Activated naive CD8-positive, alpha-beta T cell treated with anti-CD3 and anti-CD28 coated beads, Interleukin-2, amount 50 U/mL, for 24 hours (primary cell): ENCODE results near the gene PDE2A.

Experiments
- ATAC-seq: fragments of 150-1000 bp; cut with Tn5 transposase; one replicate; pipeline ENCODE4 v1.10.0; 2021
- DNase-seq: peaks from one replicate; pipeline ENCODE4 v3.0.0; 2021
- H3K27ac Mint-ChIP-seq: one replicate; pipeline ENCODE4 v1.8.0; 2021; ENCODE audit warnings: mild to moderate bottlenecking, mixed read lengths
- H3K27me3 Mint-ChIP-seq: one replicate; pipeline ENCODE4 v1.8.0; 2021; ENCODE audit warnings: mixed read lengths
- H3K36me3 Mint-ChIP-seq: one replicate; pipeline ENCODE4 v1.8.0; 2021; ENCODE audit warnings: low read depth, mixed read lengths
- H3K4me1 Mint-ChIP-seq: one replicate; pipeline ENCODE4 v1.8.0; 2021; ENCODE audit warnings: mixed read lengths
- H3K4me3 Mint-ChIP-seq: one replicate; pipeline ENCODE4 v1.8.0; 2021; ENCODE audit warnings: mild to moderate bottlenecking, moderate library complexity, mixed read lengths
- H3K9me3 Mint-ChIP-seq: one replicate; pipeline ENCODE4 v1.8.0; 2021; ENCODE audit warnings: mixed read lengths

PDE2A gene

DNA sequence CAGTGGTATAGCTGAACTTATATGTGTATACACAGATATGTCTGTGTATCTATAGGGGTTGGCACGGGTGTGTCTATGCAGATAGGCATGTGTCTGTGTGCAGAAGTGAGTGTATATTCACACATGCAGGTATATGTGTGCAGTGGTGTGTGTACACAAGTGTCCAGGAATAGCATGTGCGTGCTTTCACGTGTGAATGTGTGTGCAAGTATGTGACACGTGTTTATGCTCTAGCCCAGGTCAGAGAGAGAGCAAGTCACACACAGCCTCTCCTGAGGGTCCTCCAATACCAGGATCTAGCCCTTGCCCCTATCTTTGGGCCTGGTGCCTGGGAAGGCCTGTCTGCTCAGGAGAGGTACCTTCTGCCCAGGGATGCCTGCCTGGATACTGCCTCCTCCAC is 26.3 kb downstream of the PDE2A start:
- Mint-ChIP-seq H3K36me3 (no peaks in the 10 kb centered on the region), H3K9me3 (no peaks in the 10 kb centered on the region), H3K4me3 (no peak overlapping the region), H3K4me1 (peaks cover 4% of the 10 kb centered on the region), H3K27ac (no peak overlapping the region), H3K27me3 (peaks cover 4% of the 10 kb centered on the region)
- ATAC-seq (no peak), DNase-seq (no peak)

DNA sequence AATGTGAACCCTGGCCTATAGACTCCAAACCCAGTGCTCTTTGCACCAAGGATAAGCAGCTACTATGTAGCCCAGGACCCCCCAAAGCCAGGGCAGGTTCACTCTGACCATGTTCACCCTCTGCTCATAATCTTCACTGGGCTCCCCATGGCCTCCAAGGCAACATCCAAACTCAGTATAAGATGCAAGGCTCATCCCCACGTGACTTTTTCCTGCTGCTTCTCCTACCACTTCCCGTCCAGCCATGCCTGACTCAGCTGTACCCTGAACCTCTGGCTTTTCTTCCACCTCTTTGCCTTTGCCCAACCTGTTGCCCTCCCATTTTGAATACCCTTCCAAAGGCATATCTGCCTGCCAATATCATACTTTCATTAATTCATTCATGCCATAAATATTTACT is 27.8 kb downstream of the PDE2A start:
- Mint-ChIP-seq H3K36me3 (no peaks in the 10 kb centered on the region), H3K27me3 (peaks cover 6% of the 10 kb centered on the region), H3K27ac (no peak overlapping the region), H3K9me3 (no peaks in the 10 kb centered on the region), H3K4me1 (peaks cover 4% of the 10 kb centered on the region), H3K4me3 (no peak overlapping the region)
- ATAC-seq = no peak
- no peak for DNase-seq

DNA sequence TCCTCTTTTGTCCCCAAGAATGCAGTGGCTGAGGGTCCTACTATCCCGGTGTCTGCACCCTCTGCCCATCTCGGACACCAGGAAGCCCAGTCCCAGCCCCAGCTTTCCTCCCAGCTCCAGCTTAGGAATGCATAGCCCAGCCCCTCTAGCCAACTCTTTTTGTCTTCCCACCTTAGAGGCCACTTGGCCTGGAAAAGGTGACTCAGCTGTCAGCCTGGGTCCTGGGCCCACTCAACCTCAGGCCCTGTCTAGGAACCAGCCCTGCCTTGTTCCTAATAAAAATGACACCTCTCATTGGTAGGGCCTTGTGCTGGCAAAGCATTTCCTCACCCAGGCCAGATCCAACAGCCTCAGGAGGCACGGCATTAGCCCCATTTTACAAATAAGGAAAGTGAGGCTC is 28.2 kb downstream of the PDE2A start:
- DNase-seq = no peak
- peaks cover 4% of the 10 kb centered on the region for H3K4me1 Mint-ChIP-seq
- no peaks in the 10 kb centered on the region for H3K36me3 Mint-ChIP-seq
- no peak for ATAC-seq
- no peaks in the 10 kb centered on the region for H3K9me3 Mint-ChIP-seq
- no peak overlapping the region for H3K4me3 Mint-ChIP-seq
- H3K27ac Mint-ChIP-seq = no peak overlapping the region
- H3K27me3 Mint-ChIP-seq = peaks cover 6% of the 10 kb centered on the region

DNA sequence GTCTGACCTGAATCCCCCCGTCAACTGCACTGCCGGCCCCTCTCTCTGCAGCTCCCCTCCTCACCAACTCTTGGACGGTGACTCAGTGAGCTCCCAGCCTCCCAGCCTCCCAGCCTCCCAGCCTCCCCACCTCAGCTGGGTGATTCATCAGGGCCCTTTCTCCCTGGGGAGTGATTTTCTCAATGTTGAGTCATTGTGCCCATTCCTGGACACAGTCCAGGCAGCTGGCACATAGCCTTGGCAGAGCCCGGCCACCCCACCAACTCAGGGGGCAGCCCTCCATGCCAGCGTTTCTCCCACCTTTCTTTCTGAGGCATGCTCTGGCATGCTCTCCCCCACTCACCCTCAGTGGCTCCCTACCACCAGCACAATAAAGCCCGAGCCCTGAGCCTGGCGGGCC is 30.7 kb downstream of the PDE2A start:
- ATAC-seq = no peak
- no peak overlapping the region for H3K4me3 Mint-ChIP-seq
- H3K4me1 Mint-ChIP-seq = peaks cover 4% of the 10 kb centered on the region
- no peaks in the 10 kb centered on the region for H3K36me3 Mint-ChIP-seq
- no peak overlapping the region for H3K27ac Mint-ChIP-seq
- peaks cover 6% of the 10 kb centered on the region for H3K27me3 Mint-ChIP-seq
- DNase-seq = no peak
- no peaks in the 10 kb centered on the region for H3K9me3 Mint-ChIP-seq

DNA sequence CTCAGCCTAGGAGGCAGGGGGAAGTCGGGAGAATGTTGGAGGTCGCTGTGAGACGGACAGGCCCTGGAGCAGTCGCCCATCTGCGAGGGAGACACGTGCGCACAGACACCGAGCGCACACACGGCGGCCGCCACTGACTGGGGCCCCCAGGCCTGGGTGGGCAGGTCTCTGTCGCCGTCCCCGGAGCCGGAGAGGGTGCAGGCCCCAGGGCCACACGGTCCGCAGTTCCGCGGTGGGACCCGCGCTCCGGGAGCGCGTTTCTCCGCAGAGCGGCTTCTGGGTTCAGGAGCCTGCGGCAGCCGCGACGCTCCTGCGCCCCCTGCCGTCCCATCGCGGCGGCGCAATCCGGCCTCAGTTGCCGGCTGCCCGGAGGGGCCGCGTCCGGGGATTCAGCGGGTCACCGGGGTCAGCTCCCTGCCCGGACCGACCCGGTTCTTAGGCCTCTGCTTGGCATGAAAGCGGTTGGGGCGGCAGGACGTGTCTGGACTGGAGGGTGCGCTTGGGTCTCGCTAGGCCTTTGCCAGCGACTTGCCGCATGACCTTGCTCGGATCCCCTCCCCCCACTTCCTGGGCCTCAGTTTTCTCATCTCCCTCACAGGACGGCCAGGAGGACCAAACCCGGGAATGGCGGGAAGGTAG is 31.2 kb downstream of the PDE2A start:
- Mint-ChIP-seq H3K9me3 (no peaks in the 10 kb centered on the region), H3K27ac (no peak overlapping the region), H3K36me3 (no peaks in the 10 kb centered on the region), H3K4me1 (peaks cover 4% of the 10 kb centered on the region), H3K4me3 (no peak overlapping the region), H3K27me3 (peaks cover 6% of the 10 kb centered on the region)
- ATAC-seq (peak; percentile 76), DNase-seq (peak; percentile 75)

DNA sequence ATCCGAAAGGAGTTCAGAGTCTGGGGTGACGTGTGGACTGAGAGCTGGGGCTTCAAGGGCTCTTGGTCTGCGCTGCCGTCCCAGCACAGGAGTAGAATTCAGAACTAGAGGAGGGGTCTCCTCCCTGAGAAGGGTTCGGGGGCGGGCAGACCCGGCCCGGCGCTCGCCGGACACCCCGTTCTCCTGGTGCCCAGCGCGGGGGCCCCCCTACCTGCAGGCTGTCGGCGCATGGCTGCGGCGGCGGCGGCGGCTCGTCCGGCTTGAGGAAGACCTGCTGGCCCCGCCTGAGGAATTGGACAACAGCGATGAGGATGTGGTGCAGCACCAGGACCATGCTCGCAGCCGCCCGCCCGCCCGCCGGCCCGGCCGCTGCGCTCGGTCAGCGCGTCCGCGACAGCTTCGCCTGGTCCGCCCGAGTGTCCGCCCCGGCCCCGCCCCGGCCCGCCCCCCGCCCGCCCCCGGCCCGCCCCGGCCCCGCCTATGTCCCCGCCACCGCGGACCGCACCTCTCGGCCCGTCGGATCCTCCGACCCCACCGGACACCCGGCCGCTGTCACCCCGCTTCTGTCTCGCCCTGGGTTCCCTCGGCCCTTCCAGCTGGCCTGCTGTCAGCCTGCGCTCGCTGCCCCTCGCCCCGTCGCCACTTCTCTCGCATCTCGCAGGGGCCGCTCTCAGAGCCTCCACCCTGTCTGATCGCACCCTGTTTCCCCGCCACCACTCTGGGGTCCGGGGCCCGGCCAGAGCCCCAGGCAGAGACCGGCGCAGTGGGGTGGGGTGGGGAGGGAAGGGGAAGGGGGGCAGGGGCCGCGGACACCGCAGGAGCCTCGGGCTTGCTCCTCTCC is 32.0 kb downstream of the PDE2A start:
- no peaks in the 10 kb centered on the region for H3K9me3 Mint-ChIP-seq
- peaks cover 4% of the 10 kb centered on the region for H3K4me1 Mint-ChIP-seq
- ATAC-seq (peak; percentile 45), DNase-seq (peak; percentile 16)
- no peaks in the 10 kb centered on the region for H3K36me3 Mint-ChIP-seq
- peak overlapping the region; percentile 55 for H3K4me3 Mint-ChIP-seq
- H3K27me3 Mint-ChIP-seq = peaks cover 12% of the 10 kb centered on the region
- H3K27ac Mint-ChIP-seq = no peak overlapping the region

DNA sequence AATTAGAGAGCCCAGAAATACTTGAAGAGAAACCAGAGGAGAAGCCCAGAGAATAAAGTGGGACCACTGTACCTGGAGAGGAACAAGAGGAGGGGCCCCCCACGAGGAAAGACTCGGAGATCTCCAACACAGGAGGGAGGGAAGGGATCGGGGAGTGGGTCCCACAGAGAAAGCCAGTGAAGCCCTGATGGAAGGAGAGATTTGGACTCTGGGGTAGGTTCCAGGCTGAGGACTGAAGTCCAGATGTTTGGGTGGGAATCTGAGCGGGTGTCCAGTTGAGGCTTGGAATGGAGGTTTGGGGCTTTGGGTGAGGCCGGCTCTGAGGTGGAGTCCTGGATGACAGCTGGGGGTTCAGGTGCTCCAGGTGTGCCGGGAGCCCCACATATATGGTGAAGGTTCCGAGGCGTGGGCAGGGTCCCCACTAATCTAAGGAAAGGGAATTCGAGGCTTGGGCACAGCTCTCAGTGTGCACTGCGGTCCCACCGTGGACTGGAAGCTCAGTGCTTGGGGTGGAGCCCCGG is 32.6 kb downstream of the PDE2A start:
- Mint-ChIP-seq H3K36me3 (no peaks in the 10 kb centered on the region), H3K27me3 (peaks cover 14% of the 10 kb centered on the region), H3K27ac (no peak overlapping the region), H3K9me3 (no peaks in the 10 kb centered on the region), H3K4me3 (no peak overlapping the region), H3K4me1 (peaks cover 4% of the 10 kb centered on the region)
- DNase-seq (no peak), ATAC-seq (no peak)

DNA sequence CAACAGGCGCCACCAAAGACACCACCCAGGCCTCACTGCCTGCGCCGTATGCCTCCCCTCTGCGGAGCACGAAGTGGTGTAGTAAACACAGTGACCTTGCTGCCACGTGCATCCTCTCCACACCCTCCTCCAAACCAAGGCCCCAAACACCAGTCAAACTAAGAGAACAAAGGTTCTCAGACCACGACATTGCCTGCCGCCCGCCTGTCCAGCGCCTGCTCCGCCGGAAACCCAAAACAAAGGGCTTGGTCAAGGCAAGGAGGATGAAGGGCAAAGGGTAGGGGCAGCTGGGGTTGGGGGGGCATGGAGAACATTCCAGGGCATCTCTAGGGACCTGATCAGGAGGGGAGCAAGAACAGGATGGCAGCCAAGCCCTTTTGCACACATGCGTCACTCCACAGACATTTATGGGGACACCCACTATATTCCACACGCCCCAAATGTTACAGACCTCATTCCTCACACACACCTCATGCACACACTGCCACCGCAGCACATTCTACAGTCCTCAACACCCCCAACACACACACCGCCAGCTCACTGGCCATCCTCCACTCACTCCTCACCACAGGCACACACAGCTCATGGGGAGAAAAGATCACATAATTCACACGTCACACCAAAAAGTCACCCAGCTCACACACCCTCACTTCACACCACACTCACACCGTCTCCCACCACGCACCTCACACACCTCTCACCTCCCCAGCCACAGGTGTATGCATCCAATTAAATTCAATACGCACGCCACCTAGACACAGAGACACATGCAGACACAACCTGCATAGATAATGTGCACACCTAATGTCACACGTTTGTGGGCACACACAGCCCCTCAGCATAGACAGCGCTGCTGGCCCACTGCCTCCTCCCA is 34.5 kb downstream of the PDE2A start:
- DNase-seq (no peak), ATAC-seq (no peak)
- Mint-ChIP-seq H3K36me3 (no peaks in the 10 kb centered on the region), H3K4me1 (peaks cover 4% of the 10 kb centered on the region), H3K4me3 (no peak overlapping the region), H3K9me3 (no peaks in the 10 kb centered on the region), H3K27me3 (peaks cover 18% of the 10 kb centered on the region), H3K27ac (no peak overlapping the region)

DNA sequence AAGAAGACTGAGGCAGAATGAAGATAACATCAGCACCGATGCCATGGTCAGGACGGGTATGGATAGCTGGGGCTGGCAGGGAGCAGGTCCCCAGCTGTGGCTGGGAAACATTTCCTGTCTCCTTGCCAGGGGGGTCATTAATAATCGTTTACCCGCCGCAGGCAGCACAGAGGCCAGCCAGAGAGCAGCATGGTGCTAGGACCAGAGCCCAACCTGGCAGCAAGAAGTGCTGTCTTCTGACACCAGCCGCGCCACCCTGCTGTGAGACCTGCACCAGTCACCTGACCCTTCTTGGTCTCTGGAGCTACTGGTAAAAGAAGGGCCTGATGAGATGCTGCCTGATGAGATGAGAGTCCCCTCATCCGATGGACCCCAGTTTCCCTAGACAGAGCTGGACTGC is 36.3 kb downstream of the PDE2A start:
- ATAC-seq = no peak
- Mint-ChIP-seq H3K9me3 (no peaks in the 10 kb centered on the region), H3K27me3 (peaks cover 15% of the 10 kb centered on the region), H3K27ac (no peak overlapping the region), H3K36me3 (no peaks in the 10 kb centered on the region), H3K4me1 (no peaks in the 10 kb centered on the region), H3K4me3 (no peak overlapping the region)
- DNase-seq = no peak

DNA sequence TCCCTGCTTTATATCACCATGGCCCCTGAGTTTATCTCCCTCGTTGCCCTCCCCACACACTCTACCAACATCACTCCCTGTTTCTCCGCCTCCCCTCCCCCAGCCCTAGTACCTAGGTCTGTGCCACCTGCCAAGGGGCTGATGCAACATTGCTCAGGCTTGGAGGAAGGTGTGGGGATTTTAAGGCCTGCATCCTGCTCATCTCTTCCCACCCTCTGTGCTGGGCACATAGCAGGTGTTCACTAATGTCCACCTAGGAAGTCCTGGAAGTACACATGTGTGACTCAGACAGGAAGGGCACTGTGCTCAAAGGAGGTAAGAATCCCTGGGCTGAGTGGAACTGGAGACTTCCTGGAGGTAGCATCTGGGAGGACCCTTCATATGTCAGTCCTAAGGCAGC is 37.0 kb downstream of the PDE2A start:
- Mint-ChIP-seq H3K36me3 (no peaks in the 10 kb centered on the region), H3K9me3 (no peaks in the 10 kb centered on the region), H3K27ac (no peak overlapping the region), H3K4me1 (no peaks in the 10 kb centered on the region), H3K27me3 (peaks cover 13% of the 10 kb centered on the region), H3K4me3 (no peak overlapping the region)
- ATAC-seq (no peak), DNase-seq (no peak)

DNA sequence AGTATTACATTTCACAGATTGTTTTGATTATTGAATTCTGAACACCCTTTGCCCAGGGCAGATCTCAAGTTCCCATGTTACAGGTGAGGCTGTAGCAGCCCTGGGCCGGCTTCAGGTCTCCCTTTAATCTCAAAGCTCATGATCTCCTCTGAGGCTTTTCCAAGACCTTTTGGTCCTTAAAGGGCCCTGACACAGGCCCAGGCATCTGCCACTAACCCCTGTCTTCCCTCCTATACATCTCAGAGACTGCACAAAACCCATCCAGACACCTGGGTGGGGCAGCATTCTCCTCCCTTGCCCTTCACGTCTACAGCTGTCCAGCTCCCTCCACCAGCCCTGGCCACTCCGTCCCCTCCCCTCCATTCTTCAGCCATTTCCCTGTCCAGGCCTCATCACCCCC is 37.8 kb downstream of the PDE2A start:
- H3K9me3 Mint-ChIP-seq = no peaks in the 10 kb centered on the region
- H3K4me1 Mint-ChIP-seq = no peaks in the 10 kb centered on the region
- no peak overlapping the region for H3K27ac Mint-ChIP-seq
- DNase-seq (no peak), ATAC-seq (no peak)
- H3K36me3 Mint-ChIP-seq = no peaks in the 10 kb centered on the region
- H3K27me3 Mint-ChIP-seq = peaks cover 13% of the 10 kb centered on the region
- H3K4me3 Mint-ChIP-seq = no peak overlapping the region

DNA sequence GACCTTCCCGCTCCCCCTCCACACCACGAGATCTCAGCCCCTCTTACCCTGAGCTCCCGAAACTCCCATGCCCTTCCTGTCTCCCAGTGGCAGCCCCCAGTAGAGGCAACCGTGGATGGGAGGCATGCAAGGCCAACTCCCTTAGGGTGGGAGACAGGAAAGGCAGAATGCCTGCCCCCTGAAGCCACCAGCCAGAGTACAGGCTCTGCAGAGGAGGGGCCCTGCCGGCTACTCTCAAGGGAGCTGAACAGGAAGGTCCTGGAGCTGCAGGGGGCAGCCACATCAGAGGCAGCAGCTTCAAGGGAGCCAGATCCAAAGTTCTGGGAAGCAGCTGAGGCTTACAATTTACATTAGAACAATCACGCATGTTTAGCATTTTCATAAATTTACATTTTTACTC is 38.3 kb downstream of the PDE2A start:
- ATAC-seq (no peak), DNase-seq (no peak)
- no peak overlapping the region for H3K4me3 Mint-ChIP-seq
- H3K27me3 Mint-ChIP-seq = peaks cover 13% of the 10 kb centered on the region
- no peaks in the 10 kb centered on the region for H3K36me3 Mint-ChIP-seq
- no peaks in the 10 kb centered on the region for H3K9me3 Mint-ChIP-seq
- no peaks in the 10 kb centered on the region for H3K4me1 Mint-ChIP-seq
- no peak overlapping the region for H3K27ac Mint-ChIP-seq

DNA sequence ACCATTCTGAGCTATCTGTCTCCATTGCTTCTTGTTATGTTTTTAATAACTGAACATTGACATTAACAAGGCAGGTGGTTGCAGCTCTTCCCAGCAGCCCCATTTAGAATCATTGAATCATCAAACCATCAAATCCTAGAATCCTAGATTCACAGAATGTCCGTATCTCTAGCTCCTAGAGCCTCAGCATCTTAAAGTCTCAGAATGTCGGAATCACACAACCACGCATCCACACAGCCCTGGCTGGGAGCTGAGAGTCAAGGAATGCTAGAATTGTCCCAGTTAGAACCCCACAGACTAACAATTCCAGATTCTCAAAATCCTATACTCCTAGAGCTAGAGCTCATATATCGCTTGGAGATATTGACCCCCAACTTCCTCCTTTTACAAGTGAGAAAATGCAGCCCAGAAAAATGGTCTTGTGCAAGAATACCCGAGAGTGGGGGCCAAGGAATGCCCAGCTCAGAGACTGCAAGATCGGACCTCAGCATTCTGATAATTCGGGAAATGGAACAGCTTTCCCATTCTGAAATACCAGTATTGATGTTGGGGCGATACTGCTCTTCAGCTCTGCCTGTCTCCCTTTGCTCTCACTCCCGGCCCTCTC is 38.8 kb downstream of the PDE2A start:
- DNase-seq (no peak), ATAC-seq (no peak)
- no peaks in the 10 kb centered on the region for H3K4me1 Mint-ChIP-seq
- H3K27ac Mint-ChIP-seq = no peak overlapping the region
- no peak overlapping the region for H3K4me3 Mint-ChIP-seq
- no peaks in the 10 kb centered on the region for H3K36me3 Mint-ChIP-seq
- H3K9me3 Mint-ChIP-seq = no peaks in the 10 kb centered on the region
- peaks cover 13% of the 10 kb centered on the region for H3K27me3 Mint-ChIP-seq

DNA sequence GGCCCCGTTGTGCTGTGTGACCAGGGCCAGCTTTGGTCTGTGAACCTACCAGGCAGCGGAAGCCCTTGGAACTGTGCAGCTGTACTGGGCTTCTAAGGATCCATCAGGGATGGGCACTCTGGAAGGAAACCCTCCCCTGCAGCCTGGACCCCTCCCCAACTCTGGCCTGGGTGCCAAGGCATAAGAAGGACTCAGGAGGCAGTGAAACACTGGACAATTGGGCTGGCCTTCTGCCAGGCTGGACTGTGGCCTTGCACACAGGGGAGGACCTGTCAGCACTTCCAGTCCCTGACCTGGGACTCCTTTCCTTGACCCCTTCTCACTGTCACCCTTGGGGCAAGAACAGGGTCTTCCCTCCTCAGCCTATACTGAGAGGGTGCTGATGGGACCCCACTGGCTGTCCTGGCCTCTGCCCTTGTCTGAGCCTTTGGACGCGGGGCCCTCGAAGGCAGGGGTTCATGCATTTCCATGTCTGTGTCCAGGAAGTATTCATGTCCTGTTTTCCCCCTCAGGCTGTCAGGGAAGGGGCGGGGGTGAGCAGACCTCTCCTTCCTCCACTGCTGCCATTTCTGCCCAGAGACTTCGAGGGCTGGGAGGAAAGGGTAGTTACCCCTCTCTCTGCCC is 39.6 kb downstream of the PDE2A start:
- no peaks in the 10 kb centered on the region for H3K4me1 Mint-ChIP-seq
- DNase-seq = no peak
- H3K27me3 Mint-ChIP-seq = peaks cover 13% of the 10 kb centered on the region
- no peak overlapping the region for H3K27ac Mint-ChIP-seq
- H3K9me3 Mint-ChIP-seq = no peaks in the 10 kb centered on the region
- no peak overlapping the region for H3K4me3 Mint-ChIP-seq
- no peak for ATAC-seq
- H3K36me3 Mint-ChIP-seq = no peaks in the 10 kb centered on the region
